OCI-LY1 (cell line): ENCODE results near the gene ST3GAL4.

Experiments used
- EZH2 ChIP-seq: fragments of 200-600 bp; sonication (generic), shearing (Covaris generic); IDR thresholded peaks from 2 replicates; pipeline ENCODE4 v1.8.0; 2017; ENCODE audit warnings: borderline replicate concordance, mixed run types, mild to moderate bottlenecking, antibody characterized with exemption, low read length, moderate library complexity, mixed read lengths
- TF ChIP-seq, protein P1 (sequence below): fragments of 200-600 bp; sonication (generic), shearing (Covaris generic); IDR thresholded peaks from 2 replicates; pipeline ENCODE4 v1.5.1; 2017; ENCODE audit warnings: mild to moderate bottlenecking, antibody characterized with exemption, low read length, moderate library complexity, mixed read lengths

GRCh38 chr11:126443120-126443519 lies 87.6 kb downstream of the ST3GAL4 start:
- TF ChIP-seq, protein P1, sequence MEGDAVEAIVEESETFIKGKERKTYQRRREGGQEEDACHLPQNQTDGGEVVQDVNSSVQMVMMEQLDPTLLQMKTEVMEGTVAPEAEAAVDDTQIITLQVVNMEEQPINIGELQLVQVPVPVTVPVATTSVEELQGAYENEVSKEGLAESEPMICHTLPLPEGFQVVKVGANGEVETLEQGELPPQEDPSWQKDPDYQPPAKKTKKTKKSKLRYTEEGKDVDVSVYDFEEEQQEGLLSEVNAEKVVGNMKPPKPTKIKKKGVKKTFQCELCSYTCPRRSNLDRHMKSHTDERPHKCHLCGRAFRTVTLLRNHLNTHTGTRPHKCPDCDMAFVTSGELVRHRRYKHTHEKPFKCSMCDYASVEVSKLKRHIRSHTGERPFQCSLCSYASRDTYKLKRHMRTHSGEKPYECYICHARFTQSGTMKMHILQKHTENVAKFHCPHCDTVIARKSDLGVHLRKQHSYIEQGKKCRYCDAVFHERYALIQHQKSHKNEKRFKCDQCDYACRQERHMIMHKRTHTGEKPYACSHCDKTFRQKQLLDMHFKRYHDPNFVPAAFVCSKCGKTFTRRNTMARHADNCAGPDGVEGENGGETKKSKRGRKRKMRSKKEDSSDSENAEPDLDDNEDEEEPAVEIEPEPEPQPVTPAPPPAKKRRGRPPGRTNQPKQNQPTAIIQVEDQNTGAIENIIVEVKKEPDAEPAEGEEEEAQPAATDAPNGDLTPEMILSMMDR = no peak
- no peak for TF ChIP-seq EZH2
